Measurements from ENCODE around the gene TTK.
"Not testable (repeated sequence)": the region's sequence is repeated elsewhere in the genome, so short reads cannot be mapped to it uniquely, and the experiment has no call there.

The TTK gene

GRCh38 chr6:80022803-80023202 is 18.4 kb downstream of the TTK start:
- DNase-seq, result no peak

GRCh38 chr6:80028589-80028988 is 24.1 kb downstream of the TTK start:
- DNase-seq, result no peak

GRCh38 chr6:80029470-80029869 is 25.0 kb downstream of the TTK start:
- no peak for DNase-seq

GRCh38 chr6:80048220-80048619 is 43.8 kb downstream of the TTK start:
- not testable (repeated sequence) for DNase-seq

- DNase-seq, result no peak
Observed at GRCh38 chr6:80060774-80061173, 56.3 kb downstream of the TTK start.

- not testable (repeated sequence) for DNase-seq
Observed at GRCh38 chr6:80068146-80068545, 63.7 kb downstream of the TTK start.

- not testable (repeated sequence) for DNase-seq
Observed at GRCh38 chr6:80070431-80070830, 66.0 kb downstream of the TTK start.

GRCh38 chr6:80077067-80077466 is 72.6 kb downstream of the TTK start:
- no peak for DNase-seq

- no peak for DNase-seq
Observed at GRCh38 chr6:80088637-80089036, 84.2 kb downstream of the TTK start.

GRCh38 chr6:80091506-80091905 is 87.1 kb downstream of the TTK start:
- no peak for DNase-seq
